ENCODE results near the gene GPR161. TPM values are rescaled to one million over a fixed set of nuclear protein-coding genes. Genes with fewer than 3 reads are reported as not detected.

The GPR161 gene
- total and polyA plus RNA-seq, 2 donors (not counting 1 experiment from before 2014, with no cell fraction given) = 0.07 to 0.22 TPM

- no peak overlapping the region for H2AFZ ChIP-seq (ENCODE audit: insufficient read depth, low read depth, low read length, poor library complexity, severe bottlenecking)
- no peaks in the 10 kb centered on the region for H3K27me3 ChIP-seq (replicated peaks in 1 of 4; ENCODE audit: control extremely low read depth in 1 of 4, control insufficient read depth in 3 of 4, insufficient read depth in 4 of 4, low read length in 3 of 4)
- H3K36me3 ChIP-seq (replicated peaks in 1 of 2; ENCODE audit: control extremely low read depth in 1 of 2, control insufficient read depth in 1 of 2, extremely low read depth in 1 of 2, insufficient read depth in 2 of 2, low read length in 1 of 2) = no peaks in the 10 kb centered on the region
- no peak for ATAC-seq (ENCODE audit: low read depth)
- no peaks in the 10 kb centered on the region for H3K79me2 ChIP-seq (ENCODE audit: control insufficient read depth, insufficient read depth, low read length)
- Mint-ChIP-seq H3K27ac (no peak overlapping the region), H3K9me3 (ENCODE audit: insufficient read depth) (no peaks in the 10 kb centered on the region), H3K4me3 (no peak overlapping the region), H3K27me3 (no peaks in the 10 kb centered on the region), H3K4me1 (peaks cover 2% of the 10 kb centered on the region)
- no peak overlapping the region for H3K4me2 ChIP-seq (replicated peaks; ENCODE audit: low read depth, low read length, poor library complexity, severe bottlenecking)
- H3K9me3 ChIP-seq (ENCODE audit: control extremely low read depth in 1 of 3, control insufficient read depth in 2 of 3, insufficient read depth in 1 of 3, low read length in 2 of 3) = no peaks in the 10 kb centered on the region
- peaks cover 0 to 5% of the 10 kb centered on the region in 2 donors for H3K4me1 ChIP-seq (ENCODE audit: control insufficient read depth in 2 of 2, insufficient read depth in 2 of 2, low read length in 2 of 2)
- no peak overlapping the region for H3K4me3 ChIP-seq (ENCODE audit: control extremely low read depth in 1 of 5, extremely low read depth in 1 of 5, insufficient read depth in 1 of 5, low read depth in 2 of 5, low read length in 4 of 5)
- WGBS (ENCODE audit: insufficient coverage) = 96% methylated on average over 4 of the region's 10 CpGs
- no peak overlapping the region for H3K9ac ChIP-seq (ENCODE audit: low read length)
- TF ChIP-seq CTCF (IDR thresholded peaks at IDR 0.05) = no peak
- no peak for TF ChIP-seq EZH2 (IDR thresholded peaks at IDR 0.05; ENCODE audit: borderline replicate concordance, insufficient read depth, low read depth, low read length, poor library complexity, severe bottlenecking)
- intact Hi-C loops (cut with micrococcal nuclease) = loop anchor here (10.0 kb wide), 1 partner anchor 373 kb away; no protein-coding TSS in a partner anchor
- H4K20me1 ChIP-seq (ENCODE audit: control insufficient read depth, insufficient read depth, low read length, poor library complexity, severe bottlenecking) = no peaks in the 10 kb centered on the region
- no peak for DNase-seq
- no peak overlapping the region for H3K27ac ChIP-seq (ENCODE audit: low read length in 2 of 2)
- POLR2A ChIA-PET = no interaction called here
- CTCF ChIA-PET = no interaction called here
These were observed 49.0 kb downstream of the GPR161 start for GRCh38 chr1:168087696-168088095.

GRCh38 chr1:168086438-168086837 lies 50.3 kb downstream of the GPR161 start:
- Histone ChIP-seq H3K9ac (ENCODE audit: low read length) (no peak overlapping the region), H3K4me1 (ENCODE audit: control insufficient read depth in 2 of 2, insufficient read depth in 2 of 2, low read length in 2 of 2) (peaks cover 0 to 5% of the 10 kb centered on the region in 2 donors), H3K4me3 (ENCODE audit: control extremely low read depth in 1 of 5, extremely low read depth in 1 of 5, insufficient read depth in 1 of 5, low read depth in 2 of 5, low read length in 4 of 5) (no peak overlapping the region), H2AFZ (ENCODE audit: insufficient read depth, low read depth, low read length, poor library complexity, severe bottlenecking) (no peak overlapping the region), H3K27ac (ENCODE audit: low read length in 2 of 2) (no peak overlapping the region), H3K27me3 (replicated peaks in 1 of 4; ENCODE audit: control extremely low read depth in 1 of 4, control insufficient read depth in 3 of 4, insufficient read depth in 4 of 4, low read length in 3 of 4) (no peaks in the 10 kb centered on the region), H3K36me3 (replicated peaks in 1 of 2; ENCODE audit: control extremely low read depth in 1 of 2, control insufficient read depth in 1 of 2, extremely low read depth in 1 of 2, insufficient read depth in 2 of 2, low read length in 1 of 2) (no peaks in the 10 kb centered on the region), H3K9me3 (ENCODE audit: control extremely low read depth in 1 of 3, control insufficient read depth in 2 of 3, insufficient read depth in 1 of 3, low read length in 2 of 3) (no peaks in the 10 kb centered on the region), H4K20me1 (ENCODE audit: control insufficient read depth, insufficient read depth, low read length, poor library complexity, severe bottlenecking) (no peaks in the 10 kb centered on the region), H3K79me2 (ENCODE audit: control insufficient read depth, insufficient read depth, low read length) (no peaks in the 10 kb centered on the region), H3K4me2 (replicated peaks; ENCODE audit: low read depth, low read length, poor library complexity, severe bottlenecking) (no peak overlapping the region)
- no peak for ATAC-seq (ENCODE audit: low read depth)
- Mint-ChIP-seq H3K4me3 (no peak overlapping the region), H3K27me3 (no peaks in the 10 kb centered on the region), H3K4me1 (peaks cover 2% of the 10 kb centered on the region), H3K9me3 (ENCODE audit: insufficient read depth) (no peaks in the 10 kb centered on the region), H3K27ac (no peak overlapping the region)
- WGBS (ENCODE audit: insufficient coverage) = no CpG with 5 or more reads among the region's 2 CpGs
- TF ChIP-seq CTCF (IDR thresholded peaks at IDR 0.05) (no peak), EZH2 (IDR thresholded peaks at IDR 0.05; ENCODE audit: borderline replicate concordance, insufficient read depth, low read depth, low read length, poor library complexity, severe bottlenecking) (no peak)
- DNase-seq = no peak
- ChIA-PET CTCF (interaction anchor here (3.3 kb wide), 1 partner anchor 9 kb away, joined by 11 read pairs; no protein-coding TSS in a partner anchor), POLR2A (no interaction called here)
- intact Hi-C loops (cut with micrococcal nuclease) = loop anchor here (10.0 kb wide), 1 partner anchor 372 kb away; no protein-coding TSS in a partner anchor
